Lower lobe of right lung (tissue), 2 donors: ENCODE data around the gene PDK4. TPM values are rescaled to one million over a fixed set of nuclear protein-coding genes. Genes with fewer than 3 reads are reported as not detected.

Experiments
- ATAC-seq, 2 donors: fragments of 200-7000 bp; cut with Tn5 transposase; one replicate each; pipeline ENCODE4 v1.9.1; 2020 to 2022; ENCODE audit warnings: mild to moderate bottlenecking in 2 of 2, moderate library complexity in 2 of 2
- DNase-seq: peaks from one replicate; pipeline ENCODE4 v3.0.0-alpha.2; 2020
- H3K27ac ChIP-seq: fragments of 200-600 bp; one replicate; pipeline ENCODE4 v1.8.0; 2022
- H3K27me3 ChIP-seq: fragments of 200-600 bp; one replicate; pipeline ENCODE4 v1.8.0; 2022; ENCODE audit warnings: low read depth
- H3K36me3 ChIP-seq: fragments of 200-600 bp; one replicate; pipeline ENCODE4 v1.8.0; 2022; ENCODE audit warnings: mild to moderate bottlenecking
- H3K4me1 ChIP-seq: fragments of 200-600 bp; one replicate; pipeline ENCODE4 v1.8.0; 2022
- H3K4me3 ChIP-seq: fragments of 200-600 bp; one replicate; pipeline ENCODE4 v1.8.0; 2022; ENCODE audit warnings: mild to moderate bottlenecking
- H3K9me3 ChIP-seq: fragments of 200-600 bp; one replicate; pipeline ENCODE4 v1.8.0; 2022
- intact Hi-C: fragments of 100-400 bp; cut with DNase I; formaldehyde crosslinking; loops from one replicate; pipeline ENCODE4 v1.11.0; 2022
- total RNA-seq: library from RNA; stranded (reverse); fragmentation: NEBNext Ultra II Directional; extraction: Animal tissue kit (Norgen Biotek cat#: 25700); gene quantifications from one replicate; pipeline ENCODE4 v1.2.1, GENCODE V29; 2021
- TF ChIP-seq, protein P1 (sequence below): fragments of 200-600 bp; IDR thresholded peaks from one replicate; pipeline ENCODE4 v1.8.0; 2022; ENCODE audit warnings: antibody characterized with exemption, mild to moderate bottlenecking
- donor health status: DM: no; HTN: yes; CAD: no; lungs with severe emphysema.

PDK4 gene
- total RNA-seq, 1 donor from 2014 or later, result 243 TPM

DNA sequence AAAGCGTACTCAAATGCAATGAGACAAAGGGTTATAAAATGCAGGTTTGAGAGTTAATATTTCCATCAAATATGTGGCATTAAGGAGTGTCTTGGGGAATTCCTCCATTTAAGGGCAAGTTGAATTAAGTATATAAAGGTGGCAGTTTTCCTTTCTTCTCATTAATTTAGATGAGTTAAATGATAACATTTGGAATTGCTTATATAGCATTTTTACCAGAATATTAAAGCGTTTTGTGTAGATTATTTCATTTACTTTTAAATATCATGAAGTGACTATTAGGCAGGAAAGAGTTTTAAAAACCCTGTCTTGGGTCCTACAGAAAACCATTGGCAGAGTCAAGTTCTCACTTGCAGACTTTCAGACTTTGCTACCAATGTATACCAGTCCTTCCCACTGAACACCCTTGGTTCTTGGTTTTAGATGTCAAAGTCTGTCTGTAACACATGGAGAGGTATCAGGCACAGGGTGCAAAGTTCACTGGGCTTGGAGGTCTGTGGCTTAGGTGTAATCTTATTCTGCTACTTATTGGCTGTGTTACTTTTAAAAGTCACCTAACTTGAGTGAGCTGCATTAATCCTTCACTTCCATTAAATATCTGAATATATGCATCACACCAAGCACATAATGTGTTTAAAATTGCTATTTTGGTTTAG is 59.5 kb downstream of the PDK4 start:
- TF ChIP-seq, protein P1, sequence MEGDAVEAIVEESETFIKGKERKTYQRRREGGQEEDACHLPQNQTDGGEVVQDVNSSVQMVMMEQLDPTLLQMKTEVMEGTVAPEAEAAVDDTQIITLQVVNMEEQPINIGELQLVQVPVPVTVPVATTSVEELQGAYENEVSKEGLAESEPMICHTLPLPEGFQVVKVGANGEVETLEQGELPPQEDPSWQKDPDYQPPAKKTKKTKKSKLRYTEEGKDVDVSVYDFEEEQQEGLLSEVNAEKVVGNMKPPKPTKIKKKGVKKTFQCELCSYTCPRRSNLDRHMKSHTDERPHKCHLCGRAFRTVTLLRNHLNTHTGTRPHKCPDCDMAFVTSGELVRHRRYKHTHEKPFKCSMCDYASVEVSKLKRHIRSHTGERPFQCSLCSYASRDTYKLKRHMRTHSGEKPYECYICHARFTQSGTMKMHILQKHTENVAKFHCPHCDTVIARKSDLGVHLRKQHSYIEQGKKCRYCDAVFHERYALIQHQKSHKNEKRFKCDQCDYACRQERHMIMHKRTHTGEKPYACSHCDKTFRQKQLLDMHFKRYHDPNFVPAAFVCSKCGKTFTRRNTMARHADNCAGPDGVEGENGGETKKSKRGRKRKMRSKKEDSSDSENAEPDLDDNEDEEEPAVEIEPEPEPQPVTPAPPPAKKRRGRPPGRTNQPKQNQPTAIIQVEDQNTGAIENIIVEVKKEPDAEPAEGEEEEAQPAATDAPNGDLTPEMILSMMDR, result no peak
- intact Hi-C loops, result no loop called here
- DNase-seq (no peak), ATAC-seq (no peak)
- Histone ChIP-seq H3K4me3 (no peak overlapping the region), H3K4me1 (no peaks in the 10 kb centered on the region), H3K36me3 (no peaks in the 10 kb centered on the region), H3K9me3 (no peaks in the 10 kb centered on the region), H3K27ac (no peak overlapping the region), H3K27me3 (no peaks in the 10 kb centered on the region)

DNA sequence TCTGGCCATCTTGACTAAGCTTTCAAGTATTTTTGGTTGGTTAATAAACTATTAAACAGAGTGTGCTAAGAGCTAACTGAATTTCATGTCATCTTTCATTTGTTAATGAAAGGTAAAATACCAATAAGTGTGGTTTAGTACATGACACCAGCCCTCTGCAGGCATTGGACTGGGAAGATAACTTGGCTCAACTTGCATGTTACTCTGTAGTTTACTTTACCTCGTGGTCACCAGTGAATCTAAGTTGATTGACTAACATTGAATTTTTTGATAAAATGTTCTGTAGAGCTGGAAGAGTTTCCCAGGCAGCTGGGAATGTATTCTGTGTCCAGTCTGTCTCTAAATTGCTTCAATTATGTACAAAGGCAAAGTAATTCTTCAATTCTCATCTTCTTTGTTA is 60.7 kb downstream of the PDK4 start:
- Histone ChIP-seq H3K9me3 (no peaks in the 10 kb centered on the region), H3K36me3 (no peaks in the 10 kb centered on the region), H3K27me3 (no peaks in the 10 kb centered on the region), H3K4me1 (no peaks in the 10 kb centered on the region), H3K27ac (no peak overlapping the region), H3K4me3 (no peak overlapping the region)
- DNase-seq (no peak), ATAC-seq (no peak)
- TF ChIP-seq, protein P1, result no peak
- intact Hi-C loops, result no loop called here

DNA sequence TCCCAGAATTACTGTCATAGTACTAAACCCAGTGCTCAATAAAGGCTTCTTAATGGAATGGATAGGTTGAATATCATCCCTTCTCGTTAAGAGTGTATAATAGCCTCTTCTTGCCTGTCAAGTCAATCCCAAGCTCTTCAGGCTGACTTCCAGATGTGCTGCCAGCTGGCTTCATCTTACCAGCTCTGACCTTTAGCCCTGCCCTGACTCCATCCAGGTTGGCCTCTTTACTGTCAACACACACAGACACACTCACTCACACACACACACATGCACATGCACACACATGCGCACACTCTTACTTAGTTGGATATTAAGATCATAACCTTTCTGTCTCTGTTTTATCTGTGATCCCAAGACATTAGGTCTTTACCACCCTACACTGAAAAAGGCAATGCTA is 61.5 kb downstream of the PDK4 start:
- Histone ChIP-seq H3K9me3 (no peaks in the 10 kb centered on the region), H3K27me3 (no peaks in the 10 kb centered on the region), H3K4me3 (no peak overlapping the region), H3K36me3 (no peaks in the 10 kb centered on the region), H3K27ac (no peak overlapping the region), H3K4me1 (no peaks in the 10 kb centered on the region)
- DNase-seq (no peak), ATAC-seq (no peak)
- TF ChIP-seq, protein P1, result no peak
- intact Hi-C loops, result no loop called here

Other genes with a start within 250 kb of the PDK4 start
- gene PON3, start 200.1 kb downstream of the PDK4 start, total RNA-seq, result 25.6 TPM
- gene PON2, start 161.5 kb downstream of the PDK4 start, total RNA-seq, result 168 TPM
- 0.50 TPM for gene ASB4, start 110.6 kb downstream of the PDK4 start, total RNA-seq
- 1.3 TPM for gene DYNC1I1, start 176.0 kb upstream of the PDK4 start, total RNA-seq